HUES6 (cell line): ENCODE measurements around the gene ULK1.

Source experiments
- H3K27ac ChIP-seq: 2 replicates; pipeline ENCODE4 v1.7.0; 2013; ENCODE audit warnings: low read depth, mild to moderate bottlenecking, low read length, inconsistent platforms
- H3K27me3 ChIP-seq: 2 replicates; pipeline ENCODE4 v1.6.1; 2013; ENCODE audit warnings: low read length; ENCODE audit not compliant: control insufficient read depth, insufficient read depth
- H3K36me3 ChIP-seq: 2 replicates; pipeline ENCODE4 v1.6.1; 2013; ENCODE audit warnings: low read length; ENCODE audit not compliant: control insufficient read depth, insufficient read depth
- H3K4me1 ChIP-seq: 2 replicates; pipeline ENCODE4 v1.6.1; 2013; ENCODE audit warnings: low read length; ENCODE audit not compliant: control insufficient read depth, insufficient read depth
- H3K4me3 ChIP-seq: 2 replicates; pipeline ENCODE4 v1.5.1; 2013; ENCODE audit warnings: low read depth, low read length
- H3K9ac ChIP-seq: one replicate; pipeline ENCODE4 v1.6.1; 2013; ENCODE audit warnings: mild to moderate bottlenecking, low read length
- H3K9me3 ChIP-seq: 2 replicates; pipeline ENCODE4 v1.6.1; 2013; ENCODE audit warnings: low read depth, low read length; ENCODE audit not compliant: control insufficient read depth, insufficient read depth

Gene ULK1

DNA sequence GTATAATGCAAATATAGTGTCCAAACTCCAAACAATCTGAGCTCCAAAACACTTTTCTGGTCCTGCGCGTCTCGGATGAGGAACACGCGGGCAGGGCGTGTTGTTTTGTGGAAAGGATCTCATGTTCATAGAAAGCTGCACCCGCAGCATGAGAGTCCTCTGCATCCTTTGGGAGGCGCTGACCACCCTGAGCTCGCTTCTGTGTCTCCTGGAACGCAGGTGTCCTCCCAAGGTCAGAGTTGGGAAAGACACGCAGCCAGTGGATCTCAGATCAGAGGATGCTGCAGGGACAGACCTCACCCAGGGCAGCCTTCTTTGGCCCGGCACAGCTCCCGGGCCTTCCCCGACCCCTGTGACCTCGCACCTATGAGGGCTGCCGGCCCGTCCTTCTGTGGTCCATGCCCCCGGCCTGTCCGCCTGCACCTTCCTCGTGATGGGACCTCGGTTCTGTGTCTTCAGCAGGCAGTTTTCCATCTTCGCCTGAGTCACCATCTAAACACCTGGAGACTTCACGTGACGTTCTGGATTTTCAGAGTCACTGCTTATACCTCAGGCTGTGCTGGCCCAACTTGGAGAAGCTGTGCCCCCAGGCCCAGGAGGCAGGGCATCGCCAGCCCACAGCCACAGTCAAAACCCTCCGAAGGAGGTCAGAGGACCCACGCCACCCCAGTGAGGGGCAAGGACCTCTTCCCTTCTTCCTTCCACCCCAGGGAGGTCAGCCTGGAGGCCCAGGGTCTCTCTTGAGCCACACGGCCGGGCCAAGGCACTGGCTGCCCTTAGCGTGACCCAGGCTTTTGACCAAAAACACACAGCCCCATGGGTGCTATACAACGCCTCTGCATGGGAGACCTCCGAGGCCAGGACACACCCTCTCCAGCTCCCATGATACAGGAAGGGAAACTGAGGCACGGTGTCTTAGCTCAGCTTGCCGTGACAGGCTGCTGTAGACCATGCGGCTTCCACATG is 40.3 kb upstream of the ULK1 start:
- Histone ChIP-seq H3K36me3 (no peaks in the 10 kb centered on the region), H3K4me1 (peaks cover 7% of the 10 kb centered on the region), H3K27ac (no peak overlapping the region)

DNA sequence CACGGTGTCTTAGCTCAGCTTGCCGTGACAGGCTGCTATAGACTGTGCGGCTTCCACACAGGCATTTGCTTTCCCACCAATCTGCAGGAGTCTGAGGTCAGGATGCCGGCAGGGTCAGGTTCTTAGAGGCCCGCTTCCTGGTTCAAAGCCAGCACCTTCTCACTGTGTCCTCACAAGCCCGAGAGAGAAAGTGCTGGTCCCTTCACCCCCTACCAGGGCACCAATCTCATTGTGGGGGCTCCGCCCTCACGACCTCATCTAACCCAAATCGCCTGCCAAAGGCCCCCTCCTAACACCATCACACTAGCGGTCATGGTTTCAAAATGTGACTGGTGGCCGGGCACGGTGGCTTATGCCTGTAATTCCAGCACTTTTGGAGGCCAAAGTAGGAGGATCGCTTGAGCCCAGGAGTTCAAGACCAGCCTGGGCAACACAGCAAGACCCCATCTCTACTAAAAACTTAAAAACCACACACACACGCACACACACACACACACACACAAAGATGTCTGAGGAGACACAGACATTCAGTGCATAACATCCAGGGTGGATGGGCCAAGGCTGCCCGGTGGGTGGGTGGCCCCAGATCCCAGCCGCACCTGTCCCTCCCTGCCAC is 39.5 kb upstream of the ULK1 start:
- Histone ChIP-seq H3K4me3 (no peak overlapping the region), H3K4me1 (peaks cover 7% of the 10 kb centered on the region), H3K27ac (no peak overlapping the region), H3K36me3 (no peaks in the 10 kb centered on the region), H3K27me3 (peaks cover 8% of the 10 kb centered on the region; the same call in 1 of the 2 replicates), H3K9me3 (no peaks in the 10 kb centered on the region), H3K9ac (no peak overlapping the region)

More for the DNA sequence above, 40.3 kb upstream of the ULK1 start:
- peaks cover 8% of the 10 kb centered on the region; the same call in 1 of the 2 replicates for H3K27me3 ChIP-seq
- H3K9ac ChIP-seq, result no peak overlapping the region
- H3K4me3 ChIP-seq, result no peak overlapping the region
- H3K9me3 ChIP-seq, result no peaks in the 10 kb centered on the region

DNA sequence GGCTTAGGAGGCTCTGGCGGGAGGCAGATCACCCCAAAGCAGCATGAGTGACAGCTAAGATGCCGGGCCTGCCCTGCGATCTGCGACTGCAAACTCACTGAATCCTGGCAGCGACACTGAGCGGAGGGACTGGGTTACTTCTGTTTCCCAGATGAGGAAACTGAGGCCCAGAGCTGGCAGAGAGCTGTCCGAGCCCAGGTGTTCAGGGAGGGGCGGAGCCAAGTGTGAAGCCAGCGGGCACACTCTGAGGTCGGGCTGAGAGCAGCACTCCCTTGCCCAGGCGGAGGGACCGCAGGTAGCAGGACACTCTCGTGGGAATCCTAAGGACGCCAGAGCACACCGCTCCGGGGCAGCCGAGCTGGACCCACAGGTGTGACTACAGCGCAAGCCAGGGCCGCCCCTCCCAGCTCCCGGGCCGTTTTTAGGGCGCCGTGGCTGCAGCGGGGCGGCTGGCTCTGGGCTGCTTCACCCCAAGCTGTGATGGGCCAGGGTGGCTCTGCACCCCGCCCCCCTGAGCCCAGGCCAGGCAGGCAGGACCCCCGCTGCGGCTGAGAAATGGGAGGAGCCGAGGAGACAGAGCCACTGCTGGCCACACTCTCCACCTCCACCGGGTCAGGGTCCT is 38.8 kb upstream of the ULK1 start:
- Histone ChIP-seq H3K9me3 (no peaks in the 10 kb centered on the region), H3K4me3 (no peak overlapping the region; the same call in 1 of the 2 replicates), H3K27me3 (peaks cover 8% of the 10 kb centered on the region; the same call in 1 of the 2 replicates), H3K4me1 (peaks cover 11% of the 10 kb centered on the region), H3K36me3 (no peaks in the 10 kb centered on the region), H3K9ac (no peak overlapping the region), H3K27ac (no peak overlapping the region)

DNA sequence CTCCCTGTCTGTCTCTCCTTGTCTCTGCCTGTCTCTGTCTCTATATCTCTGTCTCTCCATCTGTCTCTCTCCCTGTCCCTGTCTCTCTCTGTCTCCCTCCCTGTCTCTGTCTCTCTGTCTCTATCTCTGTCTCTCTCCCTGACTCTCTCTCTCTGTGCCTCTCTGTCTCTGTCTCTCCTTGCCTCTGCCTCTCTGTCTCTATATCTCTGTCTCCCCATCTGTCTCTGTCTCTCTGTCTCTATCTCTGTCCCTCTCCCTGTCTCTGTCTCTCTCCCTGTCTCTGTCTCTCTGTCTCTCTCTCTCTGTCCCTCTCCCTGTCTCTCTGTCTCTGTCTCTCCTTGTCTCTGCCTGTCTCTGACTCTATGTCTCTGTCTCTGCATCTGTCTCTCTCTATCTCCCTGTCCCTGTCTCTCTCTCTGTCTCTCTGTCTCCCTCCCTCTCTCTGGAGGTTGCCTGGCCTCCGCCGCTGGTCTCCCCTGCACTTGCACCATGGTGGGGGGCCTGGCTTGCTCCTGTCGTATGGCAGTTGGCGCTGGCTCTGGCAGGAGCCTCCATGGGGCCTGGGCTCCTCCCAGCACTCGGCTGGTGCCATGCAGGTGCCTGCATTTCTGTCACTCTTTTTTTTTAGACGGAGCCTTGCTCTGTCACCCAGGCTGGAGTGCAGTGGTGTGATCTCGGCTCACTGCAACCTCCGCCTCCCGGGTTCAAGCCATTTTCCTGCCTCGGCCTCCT is 37.9 kb upstream of the ULK1 start:
- H3K27me3 ChIP-seq, result peaks cover 8% of the 10 kb centered on the region; the same call in 1 of the 2 replicates
- H3K4me1 ChIP-seq, result peaks cover 17% of the 10 kb centered on the region
- H3K9me3 ChIP-seq, result no peaks in the 10 kb centered on the region
- H3K36me3 ChIP-seq, result no peaks in the 10 kb centered on the region
- H3K4me3 ChIP-seq, result no peak overlapping the region; the same call in 1 of the 2 replicates
- H3K9ac ChIP-seq, result no peak overlapping the region
- H3K27ac ChIP-seq, result no peak overlapping the region

DNA sequence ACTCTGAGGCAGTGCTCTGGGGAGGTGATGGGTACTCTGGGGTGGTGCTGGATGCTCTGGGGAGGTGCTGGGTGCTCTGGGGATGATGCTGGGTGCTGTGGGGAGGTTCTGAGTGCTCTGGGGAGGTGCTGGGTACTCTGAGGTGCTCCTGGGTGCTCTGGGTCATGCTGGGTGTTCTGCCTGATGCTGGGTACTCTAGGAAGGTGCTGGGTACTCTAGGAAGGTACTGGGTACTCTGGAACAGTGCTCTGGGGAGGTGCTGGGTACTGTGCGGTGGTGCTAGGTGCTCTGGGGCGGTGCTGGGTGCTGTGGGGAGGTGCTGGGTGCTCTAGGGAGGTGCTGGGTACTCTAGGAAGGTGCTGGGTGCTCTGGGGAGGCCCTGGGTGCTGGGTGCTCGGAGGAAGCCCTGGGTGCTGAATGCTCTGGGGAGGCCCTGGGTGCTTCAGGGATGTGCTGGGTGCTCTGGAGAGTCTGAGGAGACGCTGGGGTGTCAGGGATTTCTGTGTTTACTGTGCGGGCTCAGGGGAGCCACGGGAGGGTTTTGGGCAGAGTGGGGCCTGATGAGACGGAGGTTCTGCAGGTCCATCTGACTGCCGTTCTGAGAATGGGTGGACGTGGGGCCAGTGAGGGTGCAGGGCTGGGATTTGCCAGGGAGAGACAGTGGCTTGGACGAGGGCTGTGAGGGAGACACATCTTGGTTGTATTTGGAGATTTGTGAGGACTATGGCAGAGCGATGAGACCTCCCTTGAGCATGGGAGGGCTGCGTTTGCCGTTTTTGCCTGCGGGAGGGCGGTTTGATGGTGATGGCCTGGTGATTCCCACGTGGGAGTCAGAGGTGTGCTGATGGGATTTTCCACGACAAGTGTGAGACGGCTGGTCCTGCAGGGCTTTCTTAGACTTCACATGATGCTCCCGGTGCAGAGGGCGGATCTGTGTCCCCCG is 36.2 kb upstream of the ULK1 start:
- no peaks in the 10 kb centered on the region for H3K36me3 ChIP-seq
- peaks cover 8% of the 10 kb centered on the region; the same call in 1 of the 2 replicates for H3K27me3 ChIP-seq
- H3K4me3 ChIP-seq, result no peak overlapping the region
- no peak overlapping the region for H3K9ac ChIP-seq
- no peak overlapping the region for H3K27ac ChIP-seq
- H3K4me1 ChIP-seq, result peaks cover 22% of the 10 kb centered on the region
- no peaks in the 10 kb centered on the region for H3K9me3 ChIP-seq

DNA sequence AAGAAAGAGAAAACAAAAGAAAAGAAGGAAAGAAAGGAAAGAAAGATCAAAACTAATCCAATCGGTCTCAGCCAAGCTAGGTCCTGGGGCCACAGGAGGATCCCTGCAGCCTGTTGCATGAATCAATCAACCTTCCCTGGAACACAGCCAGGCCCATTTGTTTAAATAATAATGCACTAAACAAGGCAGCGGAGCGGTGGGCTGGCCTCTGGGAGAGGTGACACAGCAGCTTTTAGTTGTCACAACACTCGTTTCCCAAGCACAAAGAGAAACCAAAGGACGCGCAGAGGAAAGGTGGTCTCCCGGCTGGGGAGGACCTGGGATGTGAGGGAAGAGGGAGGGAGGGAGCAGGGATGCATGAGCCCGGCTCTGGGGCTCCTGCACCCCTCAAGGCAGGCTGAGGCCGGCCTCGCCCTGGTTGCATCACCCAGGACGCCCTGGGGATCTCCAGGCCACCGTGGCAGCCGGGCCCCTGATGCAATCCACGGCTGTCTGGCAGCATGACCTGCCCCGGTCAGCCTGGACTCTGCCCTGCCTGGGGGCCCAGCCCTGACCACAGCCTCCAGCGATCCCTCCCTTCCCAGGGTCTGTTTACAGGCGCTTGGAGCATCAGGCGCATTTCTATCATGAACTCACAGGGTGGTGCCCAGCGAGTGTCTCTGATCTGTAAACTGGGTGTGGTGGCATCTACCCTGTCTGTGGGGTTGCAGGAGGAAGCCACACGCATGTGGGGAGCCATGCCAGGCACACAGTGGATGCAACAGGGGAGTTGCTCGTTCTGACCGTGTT is 33.8 kb upstream of the ULK1 start:
- H3K9me3 ChIP-seq, result no peaks in the 10 kb centered on the region
- peak overlapping the region; percentile 77 for H3K9ac ChIP-seq
- peaks cover 8% of the 10 kb centered on the region; the same call in 1 of the 2 replicates for H3K27me3 ChIP-seq
- no peaks in the 10 kb centered on the region for H3K36me3 ChIP-seq
- H3K4me3 ChIP-seq, result peak overlapping the region; percentile 3; the same call in 1 of the 2 replicates
- peak overlapping the region; percentile 84 for H3K27ac ChIP-seq
- peaks cover 29% of the 10 kb centered on the region for H3K4me1 ChIP-seq

DNA sequence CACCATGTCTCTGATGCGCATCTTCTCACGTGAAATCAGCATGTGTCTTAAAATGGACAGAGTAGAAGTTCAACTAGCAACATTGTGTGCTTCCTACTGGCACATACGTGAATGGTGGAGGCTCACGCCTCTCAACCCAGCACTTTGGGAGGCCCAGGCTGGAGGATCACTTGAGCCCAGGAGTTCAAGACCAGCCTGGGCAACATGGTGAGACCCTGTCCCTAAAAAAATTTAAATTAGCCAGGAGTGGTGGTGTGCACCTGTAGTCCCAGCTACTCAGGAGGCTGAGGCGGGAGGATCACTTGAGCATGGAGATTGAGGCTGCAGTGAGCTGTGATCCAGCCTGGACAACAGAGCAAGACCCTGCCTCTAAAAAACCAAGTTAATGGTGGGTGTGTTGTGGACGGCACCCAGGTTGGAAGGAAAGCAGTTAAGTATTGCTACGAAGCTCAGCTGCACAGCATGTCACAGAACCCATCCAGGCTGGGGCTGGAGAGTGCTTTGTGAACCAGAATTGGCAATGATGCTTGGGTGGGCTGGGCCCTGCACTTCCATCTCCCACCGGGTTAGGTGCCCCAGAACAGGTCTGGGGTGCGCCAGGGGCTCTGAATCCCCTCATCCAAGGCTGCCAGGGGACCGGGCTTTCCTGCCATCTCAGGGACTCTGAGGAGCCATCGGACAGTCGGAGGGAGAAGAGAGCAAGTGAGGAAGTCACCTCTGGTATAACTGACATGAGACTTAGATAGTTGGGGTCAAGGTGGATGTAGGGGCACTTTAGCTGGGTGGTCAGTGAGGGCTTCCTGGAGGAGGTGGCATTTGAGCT is 33.0 kb upstream of the ULK1 start:
- peaks cover 22% of the 10 kb centered on the region for H3K4me1 ChIP-seq
- peak overlapping the region; percentile 77 for H3K9ac ChIP-seq
- no peak overlapping the region for H3K4me3 ChIP-seq
- peaks cover 2% of the 10 kb centered on the region; the same call in 1 of the 2 replicates for H3K27me3 ChIP-seq
- H3K27ac ChIP-seq, result peak overlapping the region; percentile 84; the same call in 1 of the 2 replicates
- no peaks in the 10 kb centered on the region for H3K9me3 ChIP-seq
- H3K36me3 ChIP-seq, result no peaks in the 10 kb centered on the region

DNA sequence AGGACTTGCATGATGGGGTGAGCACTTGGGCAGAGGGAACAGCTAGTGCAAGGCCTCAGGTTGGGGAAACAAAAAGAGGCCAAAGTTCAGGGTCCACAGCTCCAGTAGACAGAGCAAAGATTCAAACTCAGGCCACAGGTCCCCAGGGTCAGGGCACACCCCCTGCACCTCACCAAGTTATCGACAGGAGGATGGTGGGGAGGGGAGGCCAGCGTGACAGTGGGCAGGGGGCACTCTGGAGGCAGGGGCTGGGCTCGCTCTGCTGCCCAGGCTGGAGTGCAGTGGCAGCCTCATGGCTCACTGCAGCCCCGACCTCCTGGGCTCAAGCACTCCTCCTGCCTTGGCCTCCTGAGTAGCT is 32.4 kb upstream of the ULK1 start:
- Histone ChIP-seq H3K9me3 (no peaks in the 10 kb centered on the region), H3K27me3 (no peaks in the 10 kb centered on the region), H3K27ac (no peak overlapping the region), H3K4me3 (no peak overlapping the region), H3K36me3 (no peaks in the 10 kb centered on the region), H3K4me1 (peaks cover 22% of the 10 kb centered on the region), H3K9ac (no peak overlapping the region)

DNA sequence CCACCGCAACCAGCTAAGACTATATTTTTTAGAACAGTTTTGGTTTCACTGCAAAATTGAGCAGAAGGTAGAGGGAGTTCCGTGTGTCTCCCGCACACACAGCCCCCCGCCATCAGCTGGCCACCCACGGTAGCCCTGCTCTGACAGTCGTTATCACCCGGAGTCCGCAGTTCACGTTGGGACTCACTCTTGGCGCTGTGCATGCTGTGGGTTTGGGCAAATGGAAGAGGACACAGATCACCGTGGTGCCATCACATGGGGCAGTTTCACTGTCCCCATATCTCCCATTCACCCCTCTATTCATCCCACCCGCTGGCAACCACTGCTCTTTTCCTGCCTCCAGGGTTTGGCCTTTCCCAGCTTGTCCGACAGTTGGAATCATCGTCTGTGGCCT is 31.8 kb upstream of the ULK1 start:
- H3K4me1 ChIP-seq, result peaks cover 22% of the 10 kb centered on the region

More for the DNA sequence above, 31.8 kb upstream of the ULK1 start:
- no peak overlapping the region for H3K9ac ChIP-seq
- no peaks in the 10 kb centered on the region for H3K9me3 ChIP-seq
- H3K36me3 ChIP-seq, result no peaks in the 10 kb centered on the region
- no peaks in the 10 kb centered on the region for H3K27me3 ChIP-seq
- no peak overlapping the region for H3K27ac ChIP-seq
- H3K4me3 ChIP-seq, result no peak overlapping the region
